HepG2 (cell line): ENCODE measurements around the gene SMAD2. TPM values are rescaled to one million over a fixed set of nuclear protein-coding genes. Genes with fewer than 3 reads are reported as not detected.

ENCODE experiments used
- AFF4 ChIP-seq: sonication (generic); formaldehyde crosslinking; IDR thresholded peaks from 2 replicates; pipeline ENCODE4 v1.4.0; 2020; ENCODE audit warnings: missing genetic modification reagents
- DNMT3B ChIP-seq: conservative IDR thresholded peaks from 2 replicates; pipeline ENCODE4 v1.6.1; 2016; ENCODE audit warnings: missing biosample characterization, control low read depth
- HNRNPUL1 ChIP-seq: fragments of 200-400 bp; formaldehyde crosslinking; IDR thresholded peaks from 2 replicates; pipeline ENCODE4 v1.6.1; 2017; ENCODE audit warnings: low read depth, mild to moderate bottlenecking, low read length, moderate library complexity
- PRDM10 ChIP-seq: sonication (generic); formaldehyde crosslinking; IDR thresholded peaks from 2 replicates; pipeline ENCODE4 v1.4.0; 2020; ENCODE audit warnings: low read depth, missing genetic modification reagents
- SNAI1 ChIP-seq: sonication (generic); formaldehyde crosslinking; IDR thresholded peaks from 2 replicates; pipeline ENCODE4 v1.5.0; 2020; ENCODE audit warnings: mild to moderate bottlenecking, missing genetic modification reagents, borderline replicate concordance
- SOX5 ChIP-seq: IDR thresholded peaks from 2 replicates; pipeline ENCODE4 v1.6.1; 2016; ENCODE audit warnings: borderline replicate concordance
- TMF1 ChIP-seq: sonication (generic); formaldehyde crosslinking; IDR thresholded peaks from 2 replicates; pipeline ENCODE4 v1.8.1; 2022; ENCODE audit warnings: low read depth, missing genetic modification reagents
- TSC22D2 ChIP-seq: sonication (generic); formaldehyde crosslinking; IDR thresholded peaks from 2 replicates; pipeline ENCODE4 v1.5.1; 2020; ENCODE audit warnings: missing genetic modification reagents, mild to moderate bottlenecking, borderline replicate concordance
- ZFP82 ChIP-seq: sonication (generic); formaldehyde crosslinking; IDR thresholded peaks from 2 replicates; pipeline ENCODE4 v1.5.1; 2020; ENCODE audit warnings: mild to moderate bottlenecking, missing genetic modification reagents, borderline replicate concordance
- ZNF142 ChIP-seq: sonication (generic); formaldehyde crosslinking; IDR thresholded peaks from 2 replicates; pipeline ENCODE4 v1.4.0; 2020; ENCODE audit warnings: missing genetic modification reagents
- ZNF234 ChIP-seq: sonication (generic); formaldehyde crosslinking; conservative IDR thresholded peaks from 2 replicates; pipeline ENCODE4 v1.5.1; 2020; ENCODE audit warnings: mild to moderate bottlenecking, missing genetic modification reagents
- ZNF34 ChIP-seq: sonication (generic); formaldehyde crosslinking; IDR thresholded peaks from 2 replicates; pipeline ENCODE4 v1.4.0; 2020; ENCODE audit warnings: mild to moderate bottlenecking, missing genetic modification reagents, borderline replicate concordance
- ZNF563 ChIP-seq: sonication (generic); formaldehyde crosslinking; IDR thresholded peaks from 2 replicates; pipeline ENCODE4 v1.8.0; 2022; ENCODE audit warnings: mild to moderate bottlenecking, moderate library complexity, missing genetic modification reagents
- ZNF780A ChIP-seq: sonication (generic); formaldehyde crosslinking; IDR thresholded peaks from 2 replicates; pipeline ENCODE4 v1.8.0; 2022; ENCODE audit warnings: mild to moderate bottlenecking, missing genetic modification reagents, moderate library complexity
- ZSCAN25 ChIP-seq: sonication (generic); formaldehyde crosslinking; IDR thresholded peaks from 2 replicates; pipeline ENCODE4 v1.8.0; 2022; ENCODE audit warnings: mild to moderate bottlenecking, missing genetic modification reagents
- polyA plus RNA-seq, 8 experiments: library from polyadenylated mRNA; depleted of rRNA in 3 of 8; stranded (reverse) in 7 of 8; unstranded in 1 of 8; fragments of >200 nt; fragmentation: Illumina TruSeq in 4 of 8; extraction: Trizol in 4 of 8; gene quantifications; 2 replicates each; pipeline versions ENCODE4 v1.2.1 to v1.2.3, GENCODE V29; 2011 to 2016; ENCODE audit warnings: low read depth in 4 of 8, missing spikeins in 1 of 8, mixed read lengths in 1 of 8; ENCODE audit not compliant: insufficient read depth in 1 of 8
- total RNA-seq, 5 experiments: library from RNA; depleted of rRNA; stranded (reverse); fragments of >200 nt; fragmentation: Illumina TruSeq; extraction: Trizol; gene quantifications; 2 replicates each; pipeline ENCODE4 v1.2.3, GENCODE V29; 2016; ENCODE audit warnings: low read depth in 1 of 5

The SMAD2 gene
- total and polyA plus RNA-seq, 2 of the 13 experiments (the other 11 are each of a cell fraction or from before 2014, with no cell fraction given), result 40.2 to 96.2 TPM

GRCh38 chr18:47930931-47931717, 665 bp upstream of the SMAD2 start (continued):
- TF ChIP-seq ZNF234 (CRISPR knock-in tag) (0 out of 2 replicates have a peak, but pooled peaks have one; percentile 28), PRDM10 (no peak), ZNF780A (CRISPR knock-in tag) (peak; percentile 84), TSC22D2 (0 out of 2 replicates have a peak, but pooled peaks have one; percentile 49), DNMT3B (CRISPR knock-in tag) (no peak), TMF1 (CRISPR knock-in tag) (peak; percentile 92), HNRNPUL1 (no peak), AFF4 (CRISPR knock-in tag) (no peak), ZNF142 (CRISPR knock-in tag) (peak; percentile 90), SNAI1 (CRISPR knock-in tag) (peak; percentile 71; the same call in 1 of the 2 replicates), ZNF563 (CRISPR knock-in tag) (peak; percentile 96), ZSCAN25 (CRISPR knock-in tag) (peak; percentile 71; the same call in 1 of the 2 replicates), ZFP82 (CRISPR knock-in tag) (peak; percentile 90; the same call in 1 of the 2 replicates), SOX5 (CRISPR knock-in tag) (peak; percentile 20; the same call in 1 of the 2 replicates), ZNF34 (no peak)
